Ovary (tissue), 9 donors: ENCODE data around the gene YAF2. TPM values are rescaled to one million over a fixed set of nuclear protein-coding genes. Genes with fewer than 3 reads are reported as not detected.

Source experiments
- DNase-seq, 5 donors: peaks; one replicate each; pipeline ENCODE4 v3.0.0-alpha.2; 2019 to 2020
- H3K27ac ChIP-seq, 2 donors: fragments of 200-600 bp; one replicate each; pipeline versions ENCODE4 v1.5.1 to v1.8.0; 2019 to 2022
- H3K27me3 ChIP-seq: fragments of 200-600 bp; one replicate; pipeline ENCODE4 v1.8.0; 2022
- H3K36me3 ChIP-seq: fragments of 200-600 bp; sonication (generic); one replicate; pipeline ENCODE4 v1.5.1; 2019
- H3K4me1 ChIP-seq: one replicate; pipeline ENCODE4 v1.8.1; 2013; ENCODE audit warnings: mild to moderate bottlenecking, moderate library complexity; ENCODE audit not compliant: insufficient read depth
- H3K4me3 ChIP-seq: fragments of 200-600 bp; sonication (generic); one replicate; pipeline ENCODE4 v1.5.1; 2017
- H3K9me3 ChIP-seq, 2 donors: fragments of 200-600 bp in 1 of 2; sonication (generic) in 1 of 2; one replicate each; pipeline versions ENCODE4 v1.5.1 to v1.8.1; 2013 to 2019; ENCODE audit warnings: mild to moderate bottlenecking in 1 of 2, moderate library complexity in 1 of 2
- EP300 ChIP-seq: sonication (generic); formaldehyde crosslinking; IDR thresholded peaks from one replicate; pipeline ENCODE4 v1.6.1; 2017; ENCODE audit warnings: antibody characterized with exemption
- POLR2A ChIP-seq: fragments of 450-650 bp; IDR thresholded peaks from one replicate; pipeline ENCODE4 v1.6.1; 2017; ENCODE audit warnings: antibody characterized with exemption, mild to moderate bottlenecking, moderate library complexity
- WGBS, 3 donors: extraction: QIAGEN DNeasy Blood & Tissue Kit in 1 of 3; methylation state at CpG; one replicate each; pipeline versions ENCODE4 v1.1.5 to v1.1.7; 2013 to 2017; 5-methylcytosine and 5-hydroxymethylcytosine counted together
- intact Hi-C, 4 donors: fragments of 100-400 bp; cut with DNase I; formaldehyde crosslinking; loops; one replicate each; pipeline versions ENCODE4 v1.11.0 to v1.15.1; 2022 to 2023
- polyA plus RNA-seq, 2 donors: library from polyadenylated mRNA; stranded (reverse); fragments of 200-250 nt in 1 of 2; fragments of 350-450 nt in 1 of 2; fragmentation: Illumina TruSeq in 1 of 2; extraction: RNeasy Lipid Tissue Mini Kit (QIAGEN cat#74804) in 1 of 2; gene quantifications; one replicate each; pipeline ENCODE4 v1.2.3, GENCODE V29; 2013 to 2014
- total RNA-seq, 7 donors: library from RNA; depleted of rRNA in 2 of 7; stranded (reverse); fragments of >200 nt in 2 of 7; fragmentation: NEBNext Ultra II Directional in 3 of 7; extraction: Animal tissue kit (Norgen Biotek cat#: 25700) in 3 of 7; gene quantifications; one replicate each; pipeline versions ENCODE4 v1.1.0 to v1.2.4, GENCODE V29; 2016 to 2023
- TF ChIP-seq, protein P1 (sequence below), 3 donors: fragments of 450-650 bp in 2 of 3; fragments of 200-600 bp in 1 of 3; IDR thresholded peaks; one replicate each; pipeline versions ENCODE4 v1.5.1 to v1.8.0; 2016 to 2022; ENCODE audit warnings: antibody characterized with exemption in 3 of 3, mild to moderate bottlenecking in 1 of 3
- donor health status: DM: no; HTN: no; CAD: no; lungs with moderate emphysema.
- donor health status: DM: no; HTN: no; CAD: no.
- donor health status: Bipolar disorder and iron deficiency.
- donor health status: DM: yes; HTN: yes; CAD: no.
- donor health status: DM: no; HTN: no; CAD: no.
- donor health status: DM: yes; HTN: yes; CAD: no.

The YAF2 gene
- total and polyA plus RNA-seq, 9 donors: 14.3 to 47.7 (median 35.1) TPM

GRCh38 chr12:42284157-42284556 is 46.1 kb upstream of the YAF2 start:
- H3K27ac ChIP-seq: no peak overlapping the region
- 90 to 97% (median 97%) methylated on average over 1 of the region's 1 CpG for WGBS, 3 donors
- no peaks in the 10 kb centered on the region for H3K9me3 ChIP-seq
- no peak for TF ChIP-seq EP300
- TF ChIP-seq, protein P1, sequence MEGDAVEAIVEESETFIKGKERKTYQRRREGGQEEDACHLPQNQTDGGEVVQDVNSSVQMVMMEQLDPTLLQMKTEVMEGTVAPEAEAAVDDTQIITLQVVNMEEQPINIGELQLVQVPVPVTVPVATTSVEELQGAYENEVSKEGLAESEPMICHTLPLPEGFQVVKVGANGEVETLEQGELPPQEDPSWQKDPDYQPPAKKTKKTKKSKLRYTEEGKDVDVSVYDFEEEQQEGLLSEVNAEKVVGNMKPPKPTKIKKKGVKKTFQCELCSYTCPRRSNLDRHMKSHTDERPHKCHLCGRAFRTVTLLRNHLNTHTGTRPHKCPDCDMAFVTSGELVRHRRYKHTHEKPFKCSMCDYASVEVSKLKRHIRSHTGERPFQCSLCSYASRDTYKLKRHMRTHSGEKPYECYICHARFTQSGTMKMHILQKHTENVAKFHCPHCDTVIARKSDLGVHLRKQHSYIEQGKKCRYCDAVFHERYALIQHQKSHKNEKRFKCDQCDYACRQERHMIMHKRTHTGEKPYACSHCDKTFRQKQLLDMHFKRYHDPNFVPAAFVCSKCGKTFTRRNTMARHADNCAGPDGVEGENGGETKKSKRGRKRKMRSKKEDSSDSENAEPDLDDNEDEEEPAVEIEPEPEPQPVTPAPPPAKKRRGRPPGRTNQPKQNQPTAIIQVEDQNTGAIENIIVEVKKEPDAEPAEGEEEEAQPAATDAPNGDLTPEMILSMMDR (IDR thresholded peaks at IDR 0.05): no peak
- no peak for TF ChIP-seq POLR2A
- peaks cover 2% of the 10 kb centered on the region for H3K4me1 ChIP-seq
- intact Hi-C loops: no loop called here
- DNase-seq: no peak
- H3K36me3 ChIP-seq: no peaks in the 10 kb centered on the region
- no peaks in the 10 kb centered on the region for H3K27me3 ChIP-seq
- H3K4me3 ChIP-seq: no peak overlapping the region

- Histone ChIP-seq H3K27me3 (no peaks in the 10 kb centered on the region), H3K4me3 (no peak overlapping the region), H3K9me3 (no peaks in the 10 kb centered on the region), H3K36me3 (no peaks in the 10 kb centered on the region), H3K27ac (no peak overlapping the region), H3K4me1 (peaks cover 2% of the 10 kb centered on the region)
- DNase-seq: no peak
- intact Hi-C loops: no loop called here
- TF ChIP-seq POLR2A (no peak), EP300 (no peak)
- TF ChIP-seq, protein P1 (IDR thresholded peaks at IDR 0.05): no peak
Observed at GRCh38 chr12:42283739-42284138, 45.7 kb upstream of the YAF2 start.

- no peaks in the 10 kb centered on the region for H3K9me3 ChIP-seq
- no peaks in the 10 kb centered on the region for H3K27me3 ChIP-seq
- DNase-seq: no peak
- H3K4me1 ChIP-seq: peaks cover 2% of the 10 kb centered on the region
- H3K4me3 ChIP-seq: no peak overlapping the region
- no peak overlapping the region for H3K27ac ChIP-seq
- WGBS, 3 donors: 15 to 31% (median 19%) methylated on average over 2 of the region's 2 CpGs
- H3K36me3 ChIP-seq: no peaks in the 10 kb centered on the region
- TF ChIP-seq EP300 (no peak), POLR2A (no peak)
- TF ChIP-seq, protein P1 (IDR thresholded peaks at IDR 0.05): no peak
- intact Hi-C loops: no loop called here
Observed at GRCh38 chr12:42282294-42282693, 44.2 kb upstream of the YAF2 start.

DNA sequence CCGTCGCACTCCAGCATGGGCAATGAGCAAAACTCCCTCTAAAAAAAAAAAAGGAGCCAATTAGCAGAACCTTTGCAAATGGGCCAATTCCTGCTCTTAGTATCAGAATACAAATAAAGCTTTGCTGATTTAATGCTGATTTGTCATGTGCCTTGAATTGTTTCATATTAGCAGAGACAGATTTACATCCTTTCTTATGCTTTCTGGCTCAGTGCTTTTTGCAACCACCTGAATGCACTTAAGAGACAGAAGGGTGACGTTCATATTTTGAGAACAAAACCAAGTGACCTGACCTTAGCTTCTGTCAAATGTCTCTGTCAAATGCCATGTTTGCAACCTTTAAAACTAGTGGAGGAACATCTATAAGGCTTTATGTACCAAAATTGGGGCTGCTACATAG is 43.8 kb upstream of the YAF2 start:
- Histone ChIP-seq H3K36me3 (no peaks in the 10 kb centered on the region), H3K4me1 (peaks cover 2% of the 10 kb centered on the region), H3K9me3 (no peaks in the 10 kb centered on the region), H3K4me3 (no peak overlapping the region), H3K27ac (no peak overlapping the region), H3K27me3 (no peaks in the 10 kb centered on the region)
- intact Hi-C loops: no loop called here
- TF ChIP-seq, protein P1 (IDR thresholded peaks at IDR 0.05): no peak
- TF ChIP-seq POLR2A: no peak
- no peak for TF ChIP-seq EP300
- WGBS, 3 donors: 75 to 78% (median 76%) methylated on average over 3 of the region's 3 CpGs
- no peak for DNase-seq

GRCh38 chr12:42281278-42281677 is 43.2 kb upstream of the YAF2 start:
- H3K36me3 ChIP-seq: no peaks in the 10 kb centered on the region
- H3K4me3 ChIP-seq: no peak overlapping the region
- WGBS, 3 donors: 62 to 70% (median 65%) methylated on average over 3 of the region's 3 CpGs
- intact Hi-C loops: no loop called here
- H3K9me3 ChIP-seq: no peaks in the 10 kb centered on the region
- no peaks in the 10 kb centered on the region for H3K27me3 ChIP-seq
- H3K4me1 ChIP-seq: peaks cover 2% of the 10 kb centered on the region
- no peak for DNase-seq
- TF ChIP-seq, protein P1 (IDR thresholded peaks at IDR 0.05): no peak
- TF ChIP-seq POLR2A (no peak), EP300 (no peak)
- H3K27ac ChIP-seq: no peak overlapping the region
